ENCODE results near the gene ITCH. TPM values are rescaled to one million over a fixed set of nuclear protein-coding genes. Genes with fewer than 3 reads are reported as not detected.
"Not testable (repeated sequence)": the region's sequence is repeated elsewhere in the genome, so short reads cannot be mapped to it uniquely, and the experiment has no call there.

Gene ITCH
- total and polyA plus RNA-seq, 9 donors = 14.0 to 65.8 (median 50.8) TPM

DNA sequence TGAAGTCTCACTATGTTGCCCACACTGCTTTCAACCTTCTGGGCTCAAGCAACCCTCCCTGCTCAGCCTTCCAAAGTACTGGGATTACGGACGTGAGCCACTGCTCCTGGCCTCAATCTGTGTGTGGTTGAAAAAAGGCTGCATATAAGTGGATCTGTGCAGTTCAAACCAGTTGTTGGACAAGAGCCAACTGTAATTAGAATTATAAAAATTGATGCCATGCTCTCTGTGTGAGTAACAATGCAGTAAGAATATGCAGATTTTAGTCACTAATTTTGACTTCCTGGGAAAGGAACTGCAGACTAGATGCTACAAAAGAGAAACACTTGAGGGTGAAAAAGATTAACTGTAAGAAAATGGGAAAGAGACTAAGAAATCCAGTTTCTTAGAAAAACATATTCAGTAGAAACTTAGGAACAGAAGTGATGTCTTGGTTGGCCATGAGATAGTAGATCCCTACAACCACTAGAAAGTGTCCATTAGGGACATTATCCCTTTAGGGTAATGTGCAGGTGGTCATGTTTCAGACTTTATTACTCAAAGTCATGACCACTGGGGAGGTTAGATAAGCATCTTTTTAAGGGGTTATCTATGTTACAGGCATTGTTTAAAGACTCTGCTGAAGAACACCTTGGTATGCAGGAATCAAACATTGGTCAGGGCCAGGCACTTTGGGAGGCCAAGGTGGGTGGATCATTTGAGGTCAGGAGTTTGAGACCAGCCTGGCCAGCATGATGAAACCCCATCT lies 26.3 kb downstream of the ITCH start:
- Histone ChIP-seq H3K9me3 (no peaks in the 10 kb centered on the region), H3K27ac (no peak overlapping the region), H3K4me1 (ENCODE audit: insufficient read depth) (peaks cover 10% of the 10 kb centered on the region), H3K36me3 (no peaks in the 10 kb centered on the region), H3K4me3 (no peak overlapping the region), H3K27me3 (no peaks in the 10 kb centered on the region)
- TF ChIP-seq POLR2A (IDR thresholded peaks at IDR 0.05) (no peak), EP300 (IDR thresholded peaks at IDR 0.05) (no peak)
- intact Hi-C loops (cut with DNase I) = no loop called here
- 86 to 88% (median 87%) methylated on average over 2 of the region's 2 CpGs for WGBS, 3 donors
- DNase-seq = no peak

DNA sequence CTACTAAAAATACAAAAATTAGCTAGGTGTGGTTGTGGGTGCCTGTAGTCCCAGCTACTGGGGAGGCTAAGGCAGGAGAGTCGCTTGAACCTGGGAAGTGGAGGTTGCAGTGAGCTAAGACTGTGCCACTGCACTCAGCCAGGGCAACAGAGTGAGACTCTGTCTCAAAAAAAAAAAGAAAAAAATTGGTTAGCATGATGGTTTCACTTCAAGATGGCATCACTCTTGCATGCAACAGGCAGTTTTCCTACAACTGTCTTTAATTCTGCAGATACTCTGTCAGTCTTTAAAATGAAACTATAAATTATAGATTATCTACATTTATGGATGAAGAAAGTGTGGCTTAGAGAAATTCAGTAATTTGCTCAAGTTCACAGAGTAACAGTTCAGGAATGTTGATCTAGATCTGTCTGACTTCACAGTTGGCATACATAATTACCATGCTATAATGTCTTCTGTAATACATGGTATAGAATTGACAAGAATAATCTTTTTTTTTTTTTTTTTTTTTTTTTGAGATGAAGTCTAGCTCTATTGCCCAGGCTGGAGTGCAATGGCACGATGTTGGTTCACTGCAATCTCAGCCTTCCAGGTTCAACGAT lies 27.0 kb downstream of the ITCH start:
- Histone ChIP-seq H3K27me3 (no peaks in the 10 kb centered on the region), H3K4me3 (no peak overlapping the region), H3K9me3 (no peaks in the 10 kb centered on the region), H3K27ac (no peak overlapping the region), H3K4me1 (ENCODE audit: insufficient read depth) (peaks cover 9% of the 10 kb centered on the region), H3K36me3 (no peaks in the 10 kb centered on the region)
- DNase-seq = no peak
- TF ChIP-seq EP300 (IDR thresholded peaks at IDR 0.05) = no peak
- TF ChIP-seq, protein P1, sequence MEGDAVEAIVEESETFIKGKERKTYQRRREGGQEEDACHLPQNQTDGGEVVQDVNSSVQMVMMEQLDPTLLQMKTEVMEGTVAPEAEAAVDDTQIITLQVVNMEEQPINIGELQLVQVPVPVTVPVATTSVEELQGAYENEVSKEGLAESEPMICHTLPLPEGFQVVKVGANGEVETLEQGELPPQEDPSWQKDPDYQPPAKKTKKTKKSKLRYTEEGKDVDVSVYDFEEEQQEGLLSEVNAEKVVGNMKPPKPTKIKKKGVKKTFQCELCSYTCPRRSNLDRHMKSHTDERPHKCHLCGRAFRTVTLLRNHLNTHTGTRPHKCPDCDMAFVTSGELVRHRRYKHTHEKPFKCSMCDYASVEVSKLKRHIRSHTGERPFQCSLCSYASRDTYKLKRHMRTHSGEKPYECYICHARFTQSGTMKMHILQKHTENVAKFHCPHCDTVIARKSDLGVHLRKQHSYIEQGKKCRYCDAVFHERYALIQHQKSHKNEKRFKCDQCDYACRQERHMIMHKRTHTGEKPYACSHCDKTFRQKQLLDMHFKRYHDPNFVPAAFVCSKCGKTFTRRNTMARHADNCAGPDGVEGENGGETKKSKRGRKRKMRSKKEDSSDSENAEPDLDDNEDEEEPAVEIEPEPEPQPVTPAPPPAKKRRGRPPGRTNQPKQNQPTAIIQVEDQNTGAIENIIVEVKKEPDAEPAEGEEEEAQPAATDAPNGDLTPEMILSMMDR (IDR thresholded peaks at IDR 0.05) = no peak
- no peak for TF ChIP-seq POLR2A (IDR thresholded peaks at IDR 0.05)
- intact Hi-C loops (cut with DNase I) = no loop called here
- WGBS, 3 donors = 96 to 98% (median 96%) methylated on average over 3 of the region's 3 CpGs

DNA sequence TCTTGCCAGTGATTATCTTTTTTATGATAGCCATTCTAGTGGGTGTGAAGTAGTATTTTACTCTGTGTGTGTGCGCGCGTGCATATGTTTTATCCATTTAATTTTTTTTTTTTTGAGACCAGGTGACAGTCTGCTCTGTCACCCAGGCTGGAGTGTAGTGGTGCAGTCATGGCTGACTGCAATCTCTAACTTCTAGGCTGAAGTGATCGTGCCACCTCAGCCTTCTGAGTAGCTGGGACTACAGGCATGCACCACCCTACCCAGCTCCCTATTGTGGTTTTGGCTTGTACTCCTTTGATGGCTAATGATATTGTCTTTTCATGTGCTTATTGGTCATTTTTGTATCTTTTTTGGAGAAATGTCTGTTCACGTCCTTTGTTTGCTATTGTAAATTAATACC lies 33.3 kb downstream of the ITCH start:
- intact Hi-C loops (cut with DNase I) = no loop called here
- peaks cover 2% of the 10 kb centered on the region for H3K4me1 ChIP-seq (ENCODE audit: insufficient read depth)
- TF ChIP-seq POLR2A (IDR thresholded peaks at IDR 0.05) (no peak), EP300 (IDR thresholded peaks at IDR 0.05) (no peak)
- TF ChIP-seq, protein P1 (IDR thresholded peaks at IDR 0.05) = no peak
- DNase-seq = no peak
- H3K4me3 ChIP-seq = no peak overlapping the region
- no peaks in the 10 kb centered on the region for H3K27me3 ChIP-seq
- WGBS, 3 donors = 90 to 95% (median 94%) methylated on average over 5 of the region's 5 CpGs
- no peaks in the 10 kb centered on the region for H3K9me3 ChIP-seq
- H3K27ac ChIP-seq = no peak overlapping the region
- no peaks in the 10 kb centered on the region for H3K36me3 ChIP-seq

DNA sequence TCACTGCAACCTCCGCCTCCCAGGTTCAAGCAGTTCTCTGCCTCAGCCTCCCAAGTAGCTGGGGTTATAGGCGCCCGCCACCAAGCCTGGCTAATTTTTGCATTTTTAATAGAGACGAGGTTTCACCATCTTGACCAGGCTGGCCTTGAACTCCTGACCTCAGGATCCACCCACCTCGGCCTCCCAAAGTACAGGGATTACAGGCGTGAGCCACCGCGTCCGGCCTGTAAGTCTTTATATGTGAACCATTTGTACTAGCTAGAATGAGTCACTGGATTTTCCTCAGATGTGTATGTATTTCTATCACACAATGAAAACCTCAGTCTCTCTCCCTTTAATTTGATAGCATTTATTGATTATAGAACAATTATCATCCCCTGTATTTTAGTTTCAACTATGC lies 34.0 kb downstream of the ITCH start:
- Histone ChIP-seq H3K4me1 (ENCODE audit: insufficient read depth) (peaks cover 2% of the 10 kb centered on the region), H3K9me3 (no peaks in the 10 kb centered on the region), H3K27ac (no peak overlapping the region), H3K36me3 (no peaks in the 10 kb centered on the region), H3K27me3 (no peaks in the 10 kb centered on the region), H3K4me3 (no peak overlapping the region)
- intact Hi-C loops (cut with DNase I) = no loop called here
- no peak for TF ChIP-seq EP300 (IDR thresholded peaks at IDR 0.05)
- TF ChIP-seq, protein P1 (IDR thresholded peaks at IDR 0.05) = no peak
- no peak for TF ChIP-seq POLR2A (IDR thresholded peaks at IDR 0.05)
- DNase-seq = no peak
- WGBS, 3 donors = 87 to 93% (median 91%) methylated on average over 9 of the region's 9 CpGs

DNA sequence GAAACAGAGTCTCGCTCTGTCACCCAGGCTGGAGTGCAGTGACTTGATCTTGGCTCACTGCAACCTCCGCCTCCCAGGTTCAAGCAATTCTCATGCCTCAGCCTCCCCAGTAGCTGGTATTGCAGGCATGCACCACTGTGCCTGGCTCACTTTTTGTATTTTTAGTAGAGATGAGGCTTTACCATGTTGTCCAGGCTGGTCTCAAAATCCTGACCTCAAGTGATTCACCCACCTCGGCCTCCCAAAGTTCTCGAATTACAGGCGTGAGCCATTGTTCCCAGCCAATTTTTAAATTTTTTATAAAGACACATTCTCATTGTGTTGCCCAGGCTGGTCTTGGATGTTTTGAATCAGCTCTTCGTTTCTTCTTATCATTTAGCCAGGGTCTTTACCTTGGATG lies 37.7 kb downstream of the ITCH start:
- intact Hi-C loops (cut with DNase I); H3K27ac ChIP-seq; H3K36me3 ChIP-seq; H3K4me3 ChIP-seq; H3K27me3 ChIP-seq; DNase-seq; H3K9me3 ChIP-seq; H3K4me1 ChIP-seq (ENCODE audit: insufficient read depth): not testable (repeated sequence)
- WGBS, 3 donors = 54 to 62% (median 60%) methylated on average over 6 of the region's 6 CpGs

Measured in ovary (tissue), 9 donors.